Measurements from ENCODE around the gene MICAL3.

Gene MICAL3

GRCh38 chr22:18062421-18062820 is 38.1 kb upstream of the MICAL3 start:
- TF ChIP-seq CSRNP3 (CRISPR knock-in tag; IDR thresholded peaks at IDR 0.05) (no peak), ISL1 (CRISPR knock-in tag; IDR thresholded peaks at IDR 0.05) (no peak), CREB5 (CRISPR knock-in tag; IDR thresholded peaks at IDR 0.05; ENCODE audit: low read depth) (no peak), TSHZ2 (CRISPR knock-in tag; IDR thresholded peaks at IDR 0.05) (no peak), PATZ1 (CRISPR knock-in tag; IDR thresholded peaks at IDR 0.05; ENCODE audit: borderline replicate concordance) (no peak), RARB (CRISPR knock-in tag; IDR thresholded peaks at IDR 0.05) (no peak), ZNF8 (CRISPR knock-in tag; IDR thresholded peaks at IDR 0.05) (no peak)
- ATAC-seq, result no peak

- ATAC-seq, result peak; percentile 11; the same call in 1 of the 3 replicates
Observed at GRCh38 chr22:18060646-18061620, 36.6 kb upstream of the MICAL3 start.

GRCh38 chr22:18059991-18060390 is 35.6 kb upstream of the MICAL3 start:
- ATAC-seq, result no peak
- no peak for TF ChIP-seq TOX (CRISPR knock-in tag; IDR thresholded peaks at IDR 0.05; ENCODE audit: borderline replicate concordance)
- no peak for TF ChIP-seq ISL1 (CRISPR knock-in tag; IDR thresholded peaks at IDR 0.05)
- TF ChIP-seq BACH2 (CRISPR knock-in tag; IDR thresholded peaks at IDR 0.05; ENCODE audit: borderline replicate concordance), result no peak
- TF ChIP-seq GLIS3 (CRISPR knock-in tag; IDR thresholded peaks at IDR 0.05), result no peak
- no peak for TF ChIP-seq RARB (CRISPR knock-in tag; IDR thresholded peaks at IDR 0.05)
- TF ChIP-seq OSR1 (CRISPR knock-in tag; IDR thresholded peaks at IDR 0.05), result no peak
- TF ChIP-seq ZFP3 (CRISPR knock-in tag; IDR thresholded peaks at IDR 0.05), result no peak
- TF ChIP-seq ARNTL (CRISPR knock-in tag; IDR thresholded peaks at IDR 0.05; ENCODE audit: borderline replicate concordance, low read depth), result no peak
- TF ChIP-seq PPARA (CRISPR knock-in tag; IDR thresholded peaks at IDR 0.05; ENCODE audit: borderline replicate concordance), result no peak
- no peak for TF ChIP-seq ZFP30 (CRISPR knock-in tag; IDR thresholded peaks at IDR 0.05)
- no peak for TF ChIP-seq POU6F1 (CRISPR knock-in tag; IDR thresholded peaks at IDR 0.05; ENCODE audit: borderline replicate concordance, low read depth)
- TF ChIP-seq PATZ1 (CRISPR knock-in tag; IDR thresholded peaks at IDR 0.05; ENCODE audit: borderline replicate concordance), result no peak
- no peak for TF ChIP-seq TSHZ2 (CRISPR knock-in tag; IDR thresholded peaks at IDR 0.05)
- TF ChIP-seq ZC3H10 (CRISPR knock-in tag; IDR thresholded peaks at IDR 0.05), result no peak

More at GRCh38 chr22:18060646-18061620, 36.6 kb upstream of the MICAL3 start:
- TF ChIP-seq RARB (CRISPR knock-in tag; IDR thresholded peaks at IDR 0.05) (no peak), ISL1 (CRISPR knock-in tag; IDR thresholded peaks at IDR 0.05) (0 out of 2 replicates have a peak, but pooled peaks have one; percentile 8)
